Choroid plexus epithelial cell (primary cell): ENCODE results near the gene SAP30BP.

ENCODE experiments used
- DNase-seq: peaks from one replicate; pipeline ENCODE4 v3.0.0-alpha.2; 2010; ENCODE audit warnings: low read depth
- H3K4me3 ChIP-seq: 2 replicates; pipeline ENCODE4 v1.5.1; 2011; ENCODE audit warnings: low read depth, mild to moderate bottlenecking, control low read depth, low read length, moderate library complexity
- CTCF ChIP-seq: conservative IDR thresholded peaks from 2 replicates; pipeline ENCODE4 v1.5.1; 2011; ENCODE audit warnings: low read depth, mild to moderate bottlenecking, control low read depth, inconsistent platforms, low read length, moderate library complexity

SAP30BP gene

GRCh38 chr17:75633486-75634375 lies 33.4 kb upstream of the SAP30BP start:
- peak; percentile 78 for TF ChIP-seq CTCF
- H3K4me3 ChIP-seq, result no peak overlapping the region
- peak; percentile 94 for DNase-seq

- H3K4me3 ChIP-seq, result no peak overlapping the region
- no peak for TF ChIP-seq CTCF
- no peak for DNase-seq
Measured at GRCh38 chr17:75634376-75634740, 32.8 kb upstream of the SAP30BP start.

- no peak for TF ChIP-seq CTCF
- no peak for DNase-seq
- no peak overlapping the region for H3K4me3 ChIP-seq
Measured at GRCh38 chr17:75634754-75635609, 32.2 kb upstream of the SAP30BP start.

GRCh38 chr17:75635610-75636202 lies 31.4 kb upstream of the SAP30BP start:
- no peak for DNase-seq
- TF ChIP-seq CTCF, result no peak
- H3K4me3 ChIP-seq, result no peak overlapping the region

GRCh38 chr17:75636381-75637142 lies 30.6 kb upstream of the SAP30BP start:
- no peak for DNase-seq
- no peak overlapping the region for H3K4me3 ChIP-seq

More at GRCh38 chr17:75636381-75637142, 30.6 kb upstream of the SAP30BP start:
- no peak for TF ChIP-seq CTCF
